Heart left ventricle (tissue), 16 donors: Measurements from ENCODE around the gene ZNF213. TPM values are rescaled to one million over a fixed set of nuclear protein-coding genes. Genes with fewer than 3 reads are reported as not detected.
A peak's percentile ranks its signal among the peaks of the same experiment; 100 is the strongest.

ENCODE experiments used
- ATAC-seq, 4 donors: fragments of 200-7000 bp; cut with Tn5 transposase; one replicate each; pipeline ENCODE4 v1.9.1; 2020 to 2022; ENCODE audit warnings: moderate library complexity in 4 of 4, mild to moderate bottlenecking in 3 of 4, moderate number of reproducible peaks in 1 of 4
- DNase-seq, 5 donors: peaks; one replicate each; pipeline ENCODE4 v3.0.0-alpha.2; 2020
- H3K27ac ChIP-seq, 12 donors: fragments of 200-600 bp; sonication (generic) in 4 of 12; one replicate each; pipeline versions ENCODE4 v1.5.0 to v1.8.0; 2016 to 2022; ENCODE audit warnings: mild to moderate bottlenecking in 2 of 12
- H3K27me3 ChIP-seq, 9 donors: fragments of 200-600 bp; sonication (generic) in 2 of 9; one replicate each; pipeline versions ENCODE4 v1.5.1 to v1.8.0; 2016 to 2022; ENCODE audit warnings: mild to moderate bottlenecking in 3 of 9
- H3K36me3 ChIP-seq, 9 donors: fragments of 200-600 bp; sonication (generic) in 2 of 9; one replicate each; pipeline versions ENCODE4 v1.5.0 to v1.8.0; 2018 to 2022; ENCODE audit warnings: mild to moderate bottlenecking in 2 of 9
- H3K4me1 ChIP-seq, 12 donors: fragments of 200-600 bp; sonication (generic) in 4 of 12; one replicate each; pipeline versions ENCODE4 v1.5.0 to v1.8.0; 2016 to 2022; ENCODE audit warnings: mild to moderate bottlenecking in 3 of 12
- H3K4me3 ChIP-seq, 12 donors: fragments of 200-600 bp; sonication (generic) in 4 of 12; one replicate each; pipeline versions ENCODE4 v1.5.0 to v1.8.0; 2017 to 2022; ENCODE audit warnings: mild to moderate bottlenecking in 9 of 12, moderate library complexity in 4 of 12
- H3K9me3 ChIP-seq, 12 donors: fragments of 200-600 bp; sonication (generic) in 4 of 12; one replicate each; pipeline versions ENCODE4 v1.5.0 to v1.8.0; 2016 to 2022; ENCODE audit warnings: mild to moderate bottlenecking in 1 of 12
- POLR2A ChIP-seq, 2 donors: fragments of 450-650 bp; IDR thresholded peaks; one replicate each; pipeline ENCODE4 v1.6.1; 2017; ENCODE audit warnings: antibody characterized with exemption in 2 of 2, mild to moderate bottlenecking in 2 of 2, moderate library complexity in 2 of 2
- WGBS, 4 donors: extraction: QIAGEN DNeasy Blood & Tissue Kit in 2 of 4; methylation state at CpG; one replicate each; pipeline versions ENCODE4 v1.1.5 to v1.1.7; 2013 to 2018; 5-methylcytosine and 5-hydroxymethylcytosine counted together
- intact Hi-C, 10 donors: fragments of 100-400 bp; cut with DNase I; formaldehyde crosslinking; loops; one replicate each; pipeline versions ENCODE4 v1.11.1 to v1.14.2; 2022
- polyA plus RNA-seq, 2 donors: library from polyadenylated mRNA; stranded (reverse); fragments of 200-250 nt; gene quantifications; one replicate each; pipeline ENCODE4 v1.2.3, GENCODE V29; 2013
- total RNA-seq, 9 donors: library from RNA; depleted of rRNA in 2 of 9; stranded (reverse); fragments of >200 nt in 2 of 9; fragmentation: NEBNext Ultra II Directional in 3 of 9; extraction: Animal tissue kit (Norgen Biotek cat#: 25700) in 3 of 9; gene quantifications; one replicate each; pipeline versions ENCODE4 v1.1.0 to v1.2.4, GENCODE V29; 2016 to 2023
- TF ChIP-seq, protein P1 (sequence below), 12 donors: fragments of 200-600 bp; sonication (generic) in 4 of 12; IDR thresholded peaks; one replicate each; pipeline versions ENCODE4 v1.5.0 to v1.8.0; 2018 to 2022; ENCODE audit warnings: antibody characterized with exemption in 12 of 12, mild to moderate bottlenecking in 5 of 12
- donor health status: ischemic (EF 13 %, LVEDD 7.1; RV severe dilation, severe dysfunction).
- donor health status: healthy with polysubstance abuse.
- donor health status: DM: no; HTN: yes; CAD: no.
- donor health status: DM: no; HTN: no; CAD: no.
- donor health status: ischemic (EF 25% LVEDD 6.9; RV normal size, moderate dysfunction).
- donor health status: ischemic (EF 25% LVEDD 5.7; RV mildly dilated, moderate dysfunction).
- donor health status: healthy.
- donor health status: DM: yes; HTN: yes; CAD: no.
- donor health status: ischemic (EF 35%, LVEDD 5.7; RV mildly dilated, moderate dysfunction).
- donor health status: nonischemic (EF 11% LVEDD 7.7; RV severe dilation, severe dysfunction).
- donor health status: DM: yes; HTN: yes; CAD: no.
- donor health status: PGD.
- donor health status: ischemic (EF 29% LVEDD 5.4; RV normal size, mild dysfunction).
- donor health status: nonischemic (EF 23%, LVEDD 6.1; RV moderate dilation, normal function).

Gene ZNF213
- total and polyA plus RNA-seq, 11 donors: 6.7 to 14.3 (median 8.7) TPM

DNA sequence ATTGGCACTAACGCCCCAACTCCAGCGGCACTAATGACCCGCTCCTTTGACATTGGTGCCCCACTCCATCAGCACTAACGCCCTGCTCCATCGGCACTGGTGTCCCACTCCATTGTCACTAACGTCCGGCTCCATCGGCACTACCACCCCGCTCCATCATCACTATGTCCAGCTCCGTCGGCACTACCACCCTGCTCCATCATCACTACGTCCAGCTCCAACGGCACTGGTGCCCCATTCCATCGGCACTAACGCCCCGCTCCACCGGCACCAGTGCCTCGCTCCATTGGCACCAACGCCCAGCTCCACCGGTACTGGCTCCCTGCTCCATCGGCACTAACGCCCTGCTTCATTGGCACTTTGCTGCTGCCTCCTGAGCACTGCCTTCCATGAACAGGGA, 7.5 kb downstream of the ZNF213 start:
- Histone ChIP-seq H3K27ac (peak overlapping the region in 5 of 12 donors; percentile 69 to 94 (median 88)), H3K36me3 (peaks cover 0 to 56% (median 34%) of the 10 kb centered on the region in 9 donors), H3K4me1 (peaks cover 0 to 35% (median 11%) of the 10 kb centered on the region in 12 donors), H3K9me3 (no peaks in the 10 kb centered on the region), H3K27me3 (no peaks in the 10 kb centered on the region), H3K4me3 (no peak overlapping the region)
- intact Hi-C loops: no loop called here
- TF ChIP-seq POLR2A (IDR thresholded peaks at IDR 0.05): no peak
- TF ChIP-seq, protein P1, sequence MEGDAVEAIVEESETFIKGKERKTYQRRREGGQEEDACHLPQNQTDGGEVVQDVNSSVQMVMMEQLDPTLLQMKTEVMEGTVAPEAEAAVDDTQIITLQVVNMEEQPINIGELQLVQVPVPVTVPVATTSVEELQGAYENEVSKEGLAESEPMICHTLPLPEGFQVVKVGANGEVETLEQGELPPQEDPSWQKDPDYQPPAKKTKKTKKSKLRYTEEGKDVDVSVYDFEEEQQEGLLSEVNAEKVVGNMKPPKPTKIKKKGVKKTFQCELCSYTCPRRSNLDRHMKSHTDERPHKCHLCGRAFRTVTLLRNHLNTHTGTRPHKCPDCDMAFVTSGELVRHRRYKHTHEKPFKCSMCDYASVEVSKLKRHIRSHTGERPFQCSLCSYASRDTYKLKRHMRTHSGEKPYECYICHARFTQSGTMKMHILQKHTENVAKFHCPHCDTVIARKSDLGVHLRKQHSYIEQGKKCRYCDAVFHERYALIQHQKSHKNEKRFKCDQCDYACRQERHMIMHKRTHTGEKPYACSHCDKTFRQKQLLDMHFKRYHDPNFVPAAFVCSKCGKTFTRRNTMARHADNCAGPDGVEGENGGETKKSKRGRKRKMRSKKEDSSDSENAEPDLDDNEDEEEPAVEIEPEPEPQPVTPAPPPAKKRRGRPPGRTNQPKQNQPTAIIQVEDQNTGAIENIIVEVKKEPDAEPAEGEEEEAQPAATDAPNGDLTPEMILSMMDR (IDR thresholded peaks at IDR 0.05): no peak
- 95 to 97% (median 96%) methylated on average over 22 of the region's 22 CpGs for WGBS, 4 donors
- DNase-seq: peak in 2 of 5 donors; percentile 28 to 44
- ATAC-seq: no peak

- H3K27ac ChIP-seq: peak overlapping the region; percentile 69 to 95 (median 88)
- peaks cover 0 to 34% (median 11%) of the 10 kb centered on the region in 12 donors for H3K4me1 ChIP-seq
- peaks cover 0 to 52% (median 30%) of the 10 kb centered on the region in 9 donors for H3K36me3 ChIP-seq
- no peaks in the 10 kb centered on the region for H3K27me3 ChIP-seq
- H3K9me3 ChIP-seq: no peaks in the 10 kb centered on the region
- ATAC-seq: no peak
- DNase-seq: peak in 2 of 5 donors; percentile 25 to 61
- 88 to 96% (median 94%) methylated on average over 8 to 13 of the region's 13 CpGs for WGBS, 4 donors
- no peak for TF ChIP-seq POLR2A (IDR thresholded peaks at IDR 0.05)
- TF ChIP-seq, protein P1 (IDR thresholded peaks at IDR 0.05): no peak
- intact Hi-C loops: no loop called here
- peak overlapping the region in 1 of 12 donors; percentile 28 for H3K4me3 ChIP-seq
These were observed 7.9 kb downstream of the ZNF213 start for GRCh38 chr16:3142770-3143169.

DNA sequence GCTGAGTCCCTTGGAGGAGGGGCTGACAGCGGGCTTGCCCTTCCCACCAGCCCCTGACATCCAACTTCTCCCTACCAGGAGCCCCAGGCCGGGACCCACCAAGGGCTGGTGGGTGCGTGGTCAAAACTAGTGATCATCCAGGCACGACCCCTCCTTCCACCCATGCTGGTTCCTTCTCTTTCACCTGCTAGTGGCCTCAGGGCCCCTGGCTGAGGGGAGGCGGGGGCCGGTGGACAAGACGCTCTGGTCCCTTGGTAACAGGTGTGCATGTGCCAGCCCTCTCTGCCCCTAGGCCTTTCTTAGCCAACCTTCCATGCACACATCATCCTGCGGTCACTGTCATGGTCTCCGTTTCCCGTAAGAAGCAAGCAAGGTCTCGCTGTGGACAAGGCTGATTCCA, 8.4 kb downstream of the ZNF213 start:
- H3K9me3 ChIP-seq: no peaks in the 10 kb centered on the region
- no peaks in the 10 kb centered on the region for H3K27me3 ChIP-seq
- peaks cover 0 to 48% (median 29%) of the 10 kb centered on the region in 9 donors for H3K36me3 ChIP-seq
- peak in 2 of 4 donors; percentile 2 to 3 for ATAC-seq
- intact Hi-C loops: no loop called here
- H3K4me1 ChIP-seq: peaks cover 0 to 34% (median 11%) of the 10 kb centered on the region in 12 donors
- H3K27ac ChIP-seq: peak overlapping the region; percentile 69 to 95 (median 88)
- WGBS, 4 donors: 81 to 88% (median 85%) methylated on average over 10 to 11 of the region's 11 CpGs
- H3K4me3 ChIP-seq: peak overlapping the region in 1 of 12 donors; percentile 28
- TF ChIP-seq POLR2A (IDR thresholded peaks at IDR 0.05): no peak
- TF ChIP-seq, protein P1 (IDR thresholded peaks at IDR 0.05): no peak
- DNase-seq: peak in 2 of 5 donors; percentile 18 to 24

DNA sequence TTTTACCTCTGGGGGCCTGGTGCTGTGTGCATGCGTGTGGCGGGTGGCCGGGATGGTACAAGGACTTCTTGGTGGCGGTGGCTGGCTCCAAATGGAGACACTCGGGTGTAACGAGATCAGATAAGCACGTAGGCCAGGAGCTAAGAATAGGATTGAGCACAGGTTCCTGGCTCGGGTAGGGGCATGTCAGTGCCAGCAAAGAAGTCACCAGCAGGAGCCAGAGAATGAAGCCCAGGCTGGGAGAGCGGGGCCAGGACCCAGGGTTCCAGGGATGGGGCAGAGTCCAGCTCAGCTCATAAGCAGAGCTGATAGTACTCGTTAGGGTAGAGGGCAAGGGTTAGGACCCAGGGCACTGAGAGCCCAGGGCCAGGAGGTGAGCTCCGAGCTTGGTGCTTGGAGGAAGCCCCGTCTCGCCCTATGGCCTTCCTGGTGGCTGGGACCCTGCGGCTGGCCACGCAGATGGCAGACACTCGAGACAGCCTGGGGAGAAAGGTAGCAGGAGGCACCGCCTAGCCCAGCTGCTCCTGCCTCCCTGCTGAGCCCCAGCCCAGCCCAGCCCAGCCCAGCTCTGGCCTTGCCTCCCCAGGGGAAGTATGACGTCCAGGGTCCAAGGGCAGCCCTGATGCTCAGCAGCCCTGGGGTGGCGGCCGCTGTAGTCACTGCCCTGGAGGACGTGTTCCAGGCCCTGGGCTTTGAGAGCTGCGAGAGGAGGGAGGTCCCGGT, 8.9 kb downstream of the ZNF213 start:
- peak overlapping the region; percentile 69 to 95 (median 88) for H3K27ac ChIP-seq

More for the DNA sequence above, 8.9 kb downstream of the ZNF213 start:
- no peaks in the 10 kb centered on the region for H3K9me3 ChIP-seq
- peak; percentile 63 to 83 (median 74) for DNase-seq
- peak; percentile 77 to 93 (median 89) for ATAC-seq
- WGBS, 4 donors: 59 to 66% (median 63%) methylated on average over 16 to 23 of the region's 23 CpGs
- H3K27me3 ChIP-seq: no peaks in the 10 kb centered on the region
- TF ChIP-seq, protein P1 (IDR thresholded peaks at IDR 0.05): no peak
- peaks cover 0 to 34% (median 11%) of the 10 kb centered on the region in 12 donors for H3K4me1 ChIP-seq
- peak overlapping the region in 1 of 12 donors; percentile 28 for H3K4me3 ChIP-seq
- peaks cover 0 to 42% (median 25%) of the 10 kb centered on the region in 9 donors for H3K36me3 ChIP-seq
- intact Hi-C loops: no loop called here
